Neural cell (in vitro differentiated cells): ENCODE results near the gene ZNF839. TPM values are rescaled to one million over a fixed set of nuclear protein-coding genes. Genes with fewer than 3 reads are reported as not detected.

Experiments
- H2AFZ ChIP-seq: fragments of 200-600, 300-800 bp; sonication (generic), shearing (Covaris generic); 2 replicates; pipeline ENCODE4 v1.6.0; 2014; ENCODE audit warnings: low read depth, mild to moderate bottlenecking, antibody characterized with exemption, low read length, moderate library complexity
- H3F3A ChIP-seq: fragments of 200-600 bp; shearing (Covaris generic); 2 replicates; pipeline ENCODE4 v1.6.1; 2016; ENCODE audit warnings: mild to moderate bottlenecking, moderate library complexity, mixed read lengths, antibody characterized with exemption, low read length; ENCODE audit not compliant: insufficient read depth, poor library complexity, severe bottlenecking
- H3K27ac ChIP-seq: fragments of 200-600, 300-800 bp; sonication (generic), shearing (Covaris generic); 2 replicates; pipeline ENCODE4 v1.5.1; 2014; ENCODE audit warnings: mild to moderate bottlenecking, low read length, moderate library complexity
- H3K27me3 ChIP-seq: fragments of 300-800, 200-600 bp; sonication (generic), shearing (Covaris generic); 2 replicates; pipeline ENCODE4 v1.6.0; 2014; ENCODE audit warnings: mild to moderate bottlenecking, low read depth, low read length, moderate library complexity; ENCODE audit not compliant: insufficient read depth
- H3K36me3 ChIP-seq: fragments of 300-800, 200-600 bp; sonication (generic), shearing (Covaris generic); 2 replicates; pipeline ENCODE4 v1.5.1; 2014; ENCODE audit warnings: mild to moderate bottlenecking, antibody characterized with exemption, low read length, moderate library complexity; ENCODE audit not compliant: insufficient read depth
- H3K4me2 ChIP-seq: fragments of 300-800, 200-600 bp; sonication (generic), shearing (Covaris generic); 2 replicates; pipeline ENCODE4 v1.6.0; 2014; ENCODE audit warnings: mild to moderate bottlenecking, low read length
- H3K4me3 ChIP-seq: fragments of 300-800, 200-600 bp; sonication (generic), shearing (Covaris generic); 2 replicates; pipeline ENCODE4 v1.5.1; 2014; ENCODE audit warnings: mild to moderate bottlenecking, low read length, moderate library complexity
- H3K79me2 ChIP-seq: fragments of 200-600 bp; shearing (Covaris generic); replicated peaks from 2 replicates; pipeline ENCODE4 v1.6.0; 2014; ENCODE audit warnings: mild to moderate bottlenecking, low read length, moderate library complexity; ENCODE audit not compliant: insufficient read depth
- H3K9ac ChIP-seq: fragments of 300-800, 200-600 bp; sonication (generic), shearing (Covaris generic); 2 replicates; pipeline ENCODE4 v1.6.1; 2016; ENCODE audit warnings: mild to moderate bottlenecking, low read length, mixed read lengths
- H3K9me2 ChIP-seq: fragments of 200-600 bp; shearing (Covaris generic); 2 replicates; pipeline ENCODE4 v1.6.1; 2016; ENCODE audit warnings: mild to moderate bottlenecking, low read length, mixed read lengths; ENCODE audit not compliant: insufficient read depth
- H3K9me3 ChIP-seq: fragments of 200-600, 300-800 bp; sonication (generic), shearing (Covaris generic); 2 replicates; pipeline ENCODE4 v1.6.1; 2016; ENCODE audit warnings: mild to moderate bottlenecking, mixed run types, low read length, moderate library complexity, mixed read lengths
- H4K20me1 ChIP-seq: fragments of 200-600 bp; shearing (Covaris generic); 2 replicates; pipeline ENCODE4 v1.6.1; 2016; ENCODE audit warnings: mild to moderate bottlenecking, mixed run types; ENCODE audit not compliant: insufficient read depth
- EP300 ChIP-seq: fragments of 450-650 bp; conservative IDR thresholded peaks from 2 replicates; pipeline ENCODE4 v1.6.1; 2014; ENCODE audit warnings: antibody characterized with exemption, mild to moderate bottlenecking, moderate library complexity; ENCODE audit not compliant: poor library complexity, severe bottlenecking
- EZH2 ChIP-seq: fragments of 200-600, 300-800 bp; shearing (Covaris generic), sonication (generic); IDR thresholded peaks from 2 replicates; pipeline ENCODE4 v1.6.1; 2014; ENCODE audit warnings: antibody characterized with exemption, low read length, borderline replicate concordance, mild to moderate bottlenecking; ENCODE audit not compliant: insufficient read depth, poor library complexity, severe bottlenecking
- MXI1 ChIP-seq: fragments of 450-650 bp; conservative IDR thresholded peaks from 2 replicates; pipeline ENCODE4 v1.6.1; 2014; ENCODE audit warnings: antibody characterized with exemption, mild to moderate bottlenecking; ENCODE audit not compliant: poor library complexity, severe bottlenecking
- POLR2AphosphoS5 ChIP-seq: IDR thresholded peaks from 2 replicates; pipeline ENCODE4 v1.6.1; 2012
- RAD21 ChIP-seq: fragments of 450-650 bp; conservative IDR thresholded peaks from 2 replicates; pipeline ENCODE4 v1.6.1; 2014; ENCODE audit warnings: antibody characterized with exemption, mild to moderate bottlenecking, moderate library complexity
- SMC3 ChIP-seq: fragments of 450-650 bp; conservative IDR thresholded peaks from 2 replicates; pipeline ENCODE4 v1.6.1; 2014; ENCODE audit warnings: antibody characterized with exemption, mild to moderate bottlenecking, moderate library complexity; ENCODE audit not compliant: poor library complexity
- TAF1 ChIP-seq: IDR thresholded peaks from 2 replicates; pipeline ENCODE4 v1.6.1; 2012; ENCODE audit warnings: low read depth
- polyA plus RNA-seq: library from polyadenylated mRNA; depleted of rRNA; stranded (reverse); fragments of >200 nt; gene quantifications from 2 replicates; pipeline ENCODE4 v1.2.3, GENCODE V29; 2014
- TF ChIP-seq, protein P1 (sequence below): fragments of 450-650 bp; IDR thresholded peaks from 2 replicates; pipeline ENCODE4 v1.5.1; 2014; ENCODE audit warnings: antibody characterized with exemption, mild to moderate bottlenecking, moderate library complexity; ENCODE audit not compliant: poor library complexity, severe bottlenecking
- TF ChIP-seq, protein P2 (sequence below): IDR thresholded peaks from 2 replicates; pipeline ENCODE4 v1.6.1; 2012; ENCODE audit warnings: borderline replicate concordance

ZNF839 gene
- polyA plus RNA-seq, 1 donor from 2014 or later, result 15.3 TPM

DNA sequence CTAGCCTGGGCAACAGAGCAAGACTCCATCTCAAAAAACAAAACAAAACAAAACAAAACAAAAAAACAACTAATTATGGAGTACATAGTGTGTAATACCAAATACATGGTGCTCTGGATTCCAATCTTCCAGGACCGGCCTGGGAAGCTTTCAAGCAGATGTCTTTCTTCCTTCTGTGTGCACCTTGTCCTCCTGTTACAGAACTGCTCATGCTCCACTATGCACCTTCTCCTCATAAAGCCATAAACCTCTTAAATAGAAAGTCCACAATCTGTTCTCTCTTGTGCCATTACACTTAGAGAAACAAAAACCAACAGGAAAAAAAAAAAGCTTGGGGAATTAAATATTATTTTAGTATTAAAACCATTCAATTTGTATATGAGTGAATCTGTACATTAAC lies 27.1 kb upstream of the ZNF839 start:
- TF ChIP-seq SMC3 (no peak), TAF1 (no peak), EZH2 (no peak), RAD21 (no peak), EP300 (no peak), POLR2AphosphoS5 (no peak), MXI1 (no peak)
- TF ChIP-seq, protein P1, sequence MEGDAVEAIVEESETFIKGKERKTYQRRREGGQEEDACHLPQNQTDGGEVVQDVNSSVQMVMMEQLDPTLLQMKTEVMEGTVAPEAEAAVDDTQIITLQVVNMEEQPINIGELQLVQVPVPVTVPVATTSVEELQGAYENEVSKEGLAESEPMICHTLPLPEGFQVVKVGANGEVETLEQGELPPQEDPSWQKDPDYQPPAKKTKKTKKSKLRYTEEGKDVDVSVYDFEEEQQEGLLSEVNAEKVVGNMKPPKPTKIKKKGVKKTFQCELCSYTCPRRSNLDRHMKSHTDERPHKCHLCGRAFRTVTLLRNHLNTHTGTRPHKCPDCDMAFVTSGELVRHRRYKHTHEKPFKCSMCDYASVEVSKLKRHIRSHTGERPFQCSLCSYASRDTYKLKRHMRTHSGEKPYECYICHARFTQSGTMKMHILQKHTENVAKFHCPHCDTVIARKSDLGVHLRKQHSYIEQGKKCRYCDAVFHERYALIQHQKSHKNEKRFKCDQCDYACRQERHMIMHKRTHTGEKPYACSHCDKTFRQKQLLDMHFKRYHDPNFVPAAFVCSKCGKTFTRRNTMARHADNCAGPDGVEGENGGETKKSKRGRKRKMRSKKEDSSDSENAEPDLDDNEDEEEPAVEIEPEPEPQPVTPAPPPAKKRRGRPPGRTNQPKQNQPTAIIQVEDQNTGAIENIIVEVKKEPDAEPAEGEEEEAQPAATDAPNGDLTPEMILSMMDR, result no peak
- TF ChIP-seq, protein P2, sequence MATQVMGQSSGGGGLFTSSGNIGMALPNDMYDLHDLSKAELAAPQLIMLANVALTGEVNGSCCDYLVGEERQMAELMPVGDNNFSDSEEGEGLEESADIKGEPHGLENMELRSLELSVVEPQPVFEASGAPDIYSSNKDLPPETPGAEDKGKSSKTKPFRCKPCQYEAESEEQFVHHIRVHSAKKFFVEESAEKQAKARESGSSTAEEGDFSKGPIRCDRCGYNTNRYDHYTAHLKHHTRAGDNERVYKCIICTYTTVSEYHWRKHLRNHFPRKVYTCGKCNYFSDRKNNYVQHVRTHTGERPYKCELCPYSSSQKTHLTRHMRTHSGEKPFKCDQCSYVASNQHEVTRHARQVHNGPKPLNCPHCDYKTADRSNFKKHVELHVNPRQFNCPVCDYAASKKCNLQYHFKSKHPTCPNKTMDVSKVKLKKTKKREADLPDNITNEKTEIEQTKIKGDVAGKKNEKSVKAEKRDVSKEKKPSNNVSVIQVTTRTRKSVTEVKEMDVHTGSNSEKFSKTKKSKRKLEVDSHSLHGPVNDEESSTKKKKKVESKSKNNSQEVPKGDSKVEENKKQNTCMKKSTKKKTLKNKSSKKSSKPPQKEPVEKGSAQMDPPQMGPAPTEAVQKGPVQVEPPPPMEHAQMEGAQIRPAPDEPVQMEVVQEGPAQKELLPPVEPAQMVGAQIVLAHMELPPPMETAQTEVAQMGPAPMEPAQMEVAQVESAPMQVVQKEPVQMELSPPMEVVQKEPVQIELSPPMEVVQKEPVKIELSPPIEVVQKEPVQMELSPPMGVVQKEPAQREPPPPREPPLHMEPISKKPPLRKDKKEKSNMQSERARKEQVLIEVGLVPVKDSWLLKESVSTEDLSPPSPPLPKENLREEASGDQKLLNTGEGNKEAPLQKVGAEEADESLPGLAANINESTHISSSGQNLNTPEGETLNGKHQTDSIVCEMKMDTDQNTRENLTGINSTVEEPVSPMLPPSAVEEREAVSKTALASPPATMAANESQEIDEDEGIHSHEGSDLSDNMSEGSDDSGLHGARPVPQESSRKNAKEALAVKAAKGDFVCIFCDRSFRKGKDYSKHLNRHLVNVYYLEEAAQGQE, result no peak
- H4K20me1 ChIP-seq, result no peaks in the 10 kb centered on the region
- H3K27ac ChIP-seq, result no peak overlapping the region
- H3K4me3 ChIP-seq, result no peak overlapping the region
- no peaks in the 10 kb centered on the region for H3K36me3 ChIP-seq
- H3K9me3 ChIP-seq, result no peaks in the 10 kb centered on the region
- H2AFZ ChIP-seq, result no peak overlapping the region
- no peak overlapping the region for H3K9ac ChIP-seq
- H3K9me2 ChIP-seq, result no peaks in the 10 kb centered on the region
- H3K4me2 ChIP-seq, result no peak overlapping the region
- H3K27me3 ChIP-seq, result no peaks in the 10 kb centered on the region
- no peaks in the 10 kb centered on the region for H3F3A ChIP-seq
- no peaks in the 10 kb centered on the region for H3K79me2 ChIP-seq

DNA sequence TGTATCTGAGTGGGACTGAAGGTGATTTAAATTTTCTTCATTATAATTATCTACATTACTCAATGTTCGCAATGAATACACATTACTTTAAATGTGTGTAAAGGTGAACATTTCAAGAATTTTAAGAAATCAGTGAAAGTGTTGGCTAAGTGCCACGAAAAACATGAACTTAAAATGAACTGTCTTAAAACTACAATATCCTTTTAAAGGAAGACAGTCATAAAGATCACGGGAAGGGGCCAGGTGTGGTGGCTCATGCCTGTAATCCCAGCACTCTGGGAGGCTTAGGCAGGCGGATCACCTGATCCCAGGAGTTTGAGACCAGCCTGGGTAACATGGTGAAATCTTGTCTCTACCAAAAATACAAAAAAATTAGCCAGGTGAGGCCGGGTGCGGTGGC lies 25.8 kb upstream of the ZNF839 start:
- no peak for TF ChIP-seq EZH2
- TF ChIP-seq EP300, result no peak
- TF ChIP-seq RAD21, result no peak
- TF ChIP-seq POLR2AphosphoS5, result no peak
- TF ChIP-seq, protein P1, result no peak
- TF ChIP-seq, protein P2, result no peak
- no peak for TF ChIP-seq SMC3
- no peak for TF ChIP-seq TAF1
- no peak for TF ChIP-seq MXI1
- Histone ChIP-seq H3K27me3 (no peaks in the 10 kb centered on the region), H3K4me3 (no peak overlapping the region), H3K79me2 (no peaks in the 10 kb centered on the region), H4K20me1 (no peaks in the 10 kb centered on the region), H3K9me3 (no peaks in the 10 kb centered on the region), H3K27ac (no peak overlapping the region), H3K9ac (no peak overlapping the region), H2AFZ (no peak overlapping the region), H3K4me2 (no peak overlapping the region), H3K36me3 (no peaks in the 10 kb centered on the region), H3K9me2 (no peaks in the 10 kb centered on the region), H3F3A (no peaks in the 10 kb centered on the region)
